Fibroblast of lung (primary cell): ENCODE measurements around the gene RASA3. TPM values are rescaled to one million over a fixed set of nuclear protein-coding genes. Genes with fewer than 3 reads are reported as not detected.

Experiments
- DNase-seq, 2 donors: peaks; one replicate each; pipeline versions ENCODE4 v3.0.0 to v3.0.0-alpha.2; 2010; ENCODE audit warnings: low read depth in 2 of 2
- H2AFZ ChIP-seq: 2 replicates; pipeline ENCODE4 v1.5.1; 2012; ENCODE audit warnings: low read length, control low read depth, inconsistent platforms
- H3K27ac ChIP-seq: 2 replicates; pipeline ENCODE4 v1.5.1; 2011; ENCODE audit warnings: low read length, control low read depth; ENCODE audit not compliant: insufficient read depth
- H3K27me3 ChIP-seq: 2 replicates; pipeline ENCODE4 v1.5.1; 2011; ENCODE audit warnings: mild to moderate bottlenecking, low read length; ENCODE audit not compliant: control insufficient read depth, insufficient read depth
- H3K36me3 ChIP-seq: 2 replicates; pipeline ENCODE4 v1.5.1; 2011; ENCODE audit warnings: low read length; ENCODE audit not compliant: control insufficient read depth, insufficient read depth
- H3K4me1 ChIP-seq: 2 replicates; pipeline ENCODE4 v1.5.1; 2011; ENCODE audit warnings: low read length; ENCODE audit not compliant: control insufficient read depth, insufficient read depth; ENCODE audit errors: extremely low read depth
- H3K4me2 ChIP-seq: 2 replicates; pipeline ENCODE4 v1.5.1; 2011; ENCODE audit warnings: low read length, control low read depth; ENCODE audit not compliant: insufficient read depth; ENCODE audit errors: extremely low read depth
- H3K4me3 ChIP-seq, 4 experiments: fragments of 200-600 bp in 1 of 4; sonication (generic) in 1 of 4; replicated peaks in 1 of 4; 2 replicates each; pipeline ENCODE4 v1.5.1; 2011 to 2016; ENCODE audit warnings: low read length in 4 of 4, low read depth in 3 of 4, mild to moderate bottlenecking in 3 of 4, control low read depth in 2 of 4, inconsistent platforms in 1 of 4, mixed read lengths in 1 of 4; ENCODE audit not compliant: insufficient read depth in 1 of 4; ENCODE audit errors: control extremely low read depth in 1 of 4
- H3K79me2 ChIP-seq: 2 replicates; pipeline ENCODE4 v1.5.1; 2012; ENCODE audit warnings: mild to moderate bottlenecking, low read length, inconsistent platforms; ENCODE audit not compliant: control insufficient read depth, insufficient read depth
- H3K9ac ChIP-seq: 2 replicates; pipeline ENCODE4 v1.5.1; 2011; ENCODE audit warnings: mild to moderate bottlenecking, low read length, control low read depth; ENCODE audit not compliant: insufficient read depth
- H3K9me3 ChIP-seq: 2 replicates; pipeline ENCODE4 v1.5.1; 2012; ENCODE audit warnings: low read depth, low read length; ENCODE audit not compliant: control insufficient read depth, insufficient read depth
- H4K20me1 ChIP-seq: 2 replicates; pipeline ENCODE4 v1.5.1; 2011; ENCODE audit warnings: low read length; ENCODE audit not compliant: control insufficient read depth, insufficient read depth; ENCODE audit errors: extremely low read depth
- EZH2 ChIP-seq: IDR thresholded peaks from 2 replicates; pipeline ENCODE4 v1.5.1; 2012; ENCODE audit warnings: low read length, control low read depth, mild to moderate bottlenecking; ENCODE audit errors: missing control alignments
- polyA plus RNA-seq, 2 donors: library from polyadenylated mRNA; depleted of rRNA in 1 of 2; stranded (reverse) in 1 of 2; unstranded in 1 of 2; fragments of >200 nt; gene quantifications; 2 replicates each; pipeline ENCODE4 v1.2.1, GENCODE V29; 2011 to 2012; ENCODE audit warnings: missing spikeins in 1 of 2
- total RNA-seq: library from RNA; depleted of rRNA; stranded (reverse); fragments of >200 nt; gene quantifications from 2 replicates; pipeline ENCODE4 v1.2.1, GENCODE V29; 2014
- TF ChIP-seq, protein P1 (sequence below), 2 donors: IDR thresholded peaks in 1 of 2; conservative IDR thresholded peaks in 1 of 2; 1 replicate in 1 of 2; 2 replicates in 1 of 2; pipeline ENCODE4 v1.5.1; 2011 to 2012; ENCODE audit warnings: low read length in 2 of 2, control low read depth in 1 of 2, inconsistent platforms in 1 of 2, low read depth in 1 of 2, mild to moderate bottlenecking in 1 of 2

RASA3 gene
- total and polyA plus RNA-seq, 2 donors (not counting 1 experiment from before 2014, with no cell fraction given), result 26.6 to 31.1 TPM

DNA sequence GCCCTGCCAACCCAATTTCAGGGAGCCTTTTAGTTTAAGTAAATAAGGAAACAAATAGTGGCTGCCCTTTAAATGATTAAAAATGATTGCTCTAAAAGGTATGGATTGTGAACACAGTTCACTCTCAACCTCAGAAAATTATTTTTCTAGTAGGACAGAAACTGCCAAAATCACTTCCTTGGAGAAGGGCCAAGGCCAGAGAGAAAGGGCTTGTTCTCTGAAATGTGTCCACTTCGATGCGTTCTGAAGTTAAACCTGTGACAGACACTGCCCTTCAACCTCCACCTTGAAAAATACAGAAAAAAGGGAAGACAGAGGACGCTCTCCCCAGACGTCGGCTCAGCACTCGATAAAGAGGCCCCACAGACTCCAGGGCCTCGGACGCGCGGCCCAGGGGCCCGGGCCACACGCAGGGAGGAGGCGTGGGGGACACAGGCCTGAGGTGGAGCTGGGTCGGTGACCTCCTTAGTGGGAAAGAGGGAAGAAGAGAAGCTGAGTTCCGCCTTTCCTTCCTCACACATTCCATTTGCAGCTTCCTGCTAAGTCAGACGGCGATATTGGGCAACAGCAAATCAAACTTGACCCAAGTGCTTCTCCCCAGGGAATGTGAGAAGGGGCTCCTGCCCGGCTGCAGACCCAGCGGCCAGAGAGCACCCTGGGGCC lies 63.6 kb downstream of the RASA3 start:
- TF ChIP-seq, protein P1, sequence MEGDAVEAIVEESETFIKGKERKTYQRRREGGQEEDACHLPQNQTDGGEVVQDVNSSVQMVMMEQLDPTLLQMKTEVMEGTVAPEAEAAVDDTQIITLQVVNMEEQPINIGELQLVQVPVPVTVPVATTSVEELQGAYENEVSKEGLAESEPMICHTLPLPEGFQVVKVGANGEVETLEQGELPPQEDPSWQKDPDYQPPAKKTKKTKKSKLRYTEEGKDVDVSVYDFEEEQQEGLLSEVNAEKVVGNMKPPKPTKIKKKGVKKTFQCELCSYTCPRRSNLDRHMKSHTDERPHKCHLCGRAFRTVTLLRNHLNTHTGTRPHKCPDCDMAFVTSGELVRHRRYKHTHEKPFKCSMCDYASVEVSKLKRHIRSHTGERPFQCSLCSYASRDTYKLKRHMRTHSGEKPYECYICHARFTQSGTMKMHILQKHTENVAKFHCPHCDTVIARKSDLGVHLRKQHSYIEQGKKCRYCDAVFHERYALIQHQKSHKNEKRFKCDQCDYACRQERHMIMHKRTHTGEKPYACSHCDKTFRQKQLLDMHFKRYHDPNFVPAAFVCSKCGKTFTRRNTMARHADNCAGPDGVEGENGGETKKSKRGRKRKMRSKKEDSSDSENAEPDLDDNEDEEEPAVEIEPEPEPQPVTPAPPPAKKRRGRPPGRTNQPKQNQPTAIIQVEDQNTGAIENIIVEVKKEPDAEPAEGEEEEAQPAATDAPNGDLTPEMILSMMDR (conservative IDR thresholded peaks at IDR 0.05 in 1 of 2, IDR thresholded peaks at IDR 0.05 in 1 of 2; ENCODE audit: low read depth in 1 of 2, low read length in 2 of 2), result no peak
- no peak for TF ChIP-seq EZH2
- Histone ChIP-seq H2AFZ (no peak overlapping the region), H3K27ac (peak overlapping the region; percentile 99), H3K4me2 (peak overlapping the region; percentile 47), H3K9me3 (no peaks in the 10 kb centered on the region), H3K27me3 (no peaks in the 10 kb centered on the region), H3K4me1 (peaks cover 45% of the 10 kb centered on the region), H4K20me1 (no peaks in the 10 kb centered on the region), H3K4me3 (no peak overlapping the region), H3K36me3 (peaks cover 4% of the 10 kb centered on the region), H3K79me2 (peaks cover 51% of the 10 kb centered on the region), H3K9ac (peak overlapping the region; percentile 39)
- peak; percentile 64 to 81 for DNase-seq

DNA sequence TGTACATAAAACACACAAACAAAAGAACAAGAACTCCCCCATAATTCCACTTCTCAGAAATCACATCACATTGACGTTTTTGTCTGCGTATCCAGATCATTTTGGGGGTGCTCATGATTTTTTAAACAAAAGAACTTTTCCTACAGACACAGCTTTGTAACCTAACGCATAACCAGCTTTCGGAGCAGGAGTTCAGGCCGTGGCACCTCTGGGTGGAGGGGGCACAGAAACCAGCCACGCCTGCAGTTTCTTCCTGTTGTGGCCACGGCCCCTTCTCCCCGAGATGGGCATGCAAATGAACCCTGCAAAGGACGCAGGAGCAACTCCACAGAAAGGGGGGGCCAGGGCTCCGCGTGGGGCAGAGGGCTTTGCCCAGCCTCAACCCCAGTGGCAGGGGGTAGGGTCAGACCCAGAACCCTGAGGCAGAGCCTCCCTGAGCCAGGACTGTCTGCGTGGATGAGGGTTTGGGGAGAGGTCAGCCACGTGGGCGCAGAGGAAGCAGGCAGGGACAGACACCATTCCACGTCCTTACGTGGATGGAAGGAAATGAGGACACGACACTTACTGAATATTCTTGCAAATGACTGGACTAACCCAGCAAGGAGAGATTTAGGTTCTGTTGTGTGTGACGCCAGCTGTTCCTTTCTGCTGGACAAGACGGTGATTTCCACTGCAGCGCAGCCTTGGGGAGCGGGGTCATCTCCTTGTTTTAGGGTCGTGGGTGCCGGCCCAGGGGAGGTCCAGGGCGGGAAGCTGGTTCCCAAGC lies 64.4 kb downstream of the RASA3 start:
- no peak for DNase-seq
- Histone ChIP-seq H4K20me1 (no peaks in the 10 kb centered on the region), H3K4me2 (peak overlapping the region; percentile 28), H3K4me3 (peak overlapping the region in 1 of 4 experiments; percentile 10), H3K9me3 (no peaks in the 10 kb centered on the region), H3K9ac (peak overlapping the region; percentile 58), H3K27ac (peak overlapping the region; percentile 99), H2AFZ (no peak overlapping the region), H3K4me1 (peaks cover 49% of the 10 kb centered on the region), H3K79me2 (peaks cover 48% of the 10 kb centered on the region), H3K36me3 (peaks cover 4% of the 10 kb centered on the region), H3K27me3 (no peaks in the 10 kb centered on the region)
- TF ChIP-seq EZH2, result no peak
- TF ChIP-seq, protein P1 (conservative IDR thresholded peaks at IDR 0.05 in 1 of 2, IDR thresholded peaks at IDR 0.05 in 1 of 2; ENCODE audit: low read depth in 1 of 2, low read length in 2 of 2), result no peak

DNA sequence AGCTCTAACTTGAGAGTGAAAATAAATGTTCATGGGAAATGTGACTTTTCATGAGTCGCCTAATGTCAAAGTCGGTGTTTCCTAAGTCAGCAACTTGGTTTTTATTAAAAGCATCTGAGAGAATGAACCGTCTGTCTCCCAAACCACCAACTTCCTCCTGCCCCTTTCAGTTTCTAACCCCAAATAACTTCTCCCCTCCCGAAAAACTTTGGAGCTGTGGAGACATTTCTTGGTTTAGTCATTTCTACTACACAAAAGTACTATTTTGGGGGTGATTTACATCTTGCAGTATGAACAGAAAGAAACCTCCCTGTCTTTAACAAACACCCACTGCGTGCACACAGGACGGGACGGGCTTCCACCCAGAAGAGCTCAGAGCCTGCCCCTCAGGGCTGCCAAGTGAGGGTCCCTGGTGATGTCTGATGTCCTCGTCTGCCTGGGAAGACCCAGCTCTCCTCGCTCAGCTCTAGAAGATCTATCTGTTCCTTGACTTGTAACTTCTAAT lies 65.0 kb downstream of the RASA3 start:
- H3K79me2 ChIP-seq, result peaks cover 52% of the 10 kb centered on the region
- peak overlapping the region; percentile 99 for H3K27ac ChIP-seq
- no peaks in the 10 kb centered on the region for H3K9me3 ChIP-seq
- H3K4me1 ChIP-seq, result peaks cover 54% of the 10 kb centered on the region
- H3K4me3 ChIP-seq, result peak overlapping the region in 3 of 4 experiments; percentile 10 to 20 (median 11)
- no peaks in the 10 kb centered on the region for H4K20me1 ChIP-seq
- peaks cover 6% of the 10 kb centered on the region for H3K36me3 ChIP-seq
- TF ChIP-seq EZH2, result no peak
- TF ChIP-seq, protein P1 (conservative IDR thresholded peaks at IDR 0.05 in 1 of 2, IDR thresholded peaks at IDR 0.05 in 1 of 2; ENCODE audit: low read depth in 1 of 2, low read length in 2 of 2), result no peak
- H3K27me3 ChIP-seq, result no peaks in the 10 kb centered on the region
- no peak overlapping the region for H2AFZ ChIP-seq
- H3K4me2 ChIP-seq, result peak overlapping the region; percentile 28
- peak overlapping the region; percentile 58 for H3K9ac ChIP-seq
- DNase-seq, result peak; percentile 55 to 64
